CD14-positive monocyte (primary cell): ENCODE measurements around the gene POLA1. TPM values are rescaled to one million over a fixed set of nuclear protein-coding genes. Genes with fewer than 3 reads are reported as not detected.
A peak's percentile ranks its signal among the peaks of the same experiment; 100 is the strongest.

Source experiments
- DNase-seq, 3 donors: peaks; one replicate each; pipeline ENCODE4 v3.0.0-alpha.2; 2011 to 2022
- H2AFZ ChIP-seq: 2 replicates; pipeline ENCODE4 v1.6.0; 2012; ENCODE audit warnings: mild to moderate bottlenecking, low read depth, low read length, inconsistent platforms; ENCODE audit not compliant: insufficient read depth, poor library complexity, severe bottlenecking
- H3K27ac ChIP-seq, 2 donors: 1 replicate in 1 of 2; 2 replicates in 1 of 2; pipeline ENCODE4 v1.5.1; 2012 to 2013; ENCODE audit warnings: low read length in 2 of 2, control low read depth in 1 of 2, inconsistent platforms in 1 of 2, low read depth in 1 of 2, mild to moderate bottlenecking in 1 of 2
- H3K27me3 ChIP-seq, 2 donors: one replicate each; pipeline versions ENCODE4 v1.6.0 to v1.6.1; 2011 to 2013; ENCODE audit warnings: low read length in 2 of 2; ENCODE audit not compliant: control insufficient read depth in 2 of 2, insufficient read depth in 2 of 2
- H3K36me3 ChIP-seq, 2 donors: replicated peaks in 1 of 2; 1 replicate in 1 of 2; 2 replicates in 1 of 2; pipeline versions ENCODE4 v1.5.1 to v1.6.1; 2012 to 2013; ENCODE audit warnings: low read length in 2 of 2, control low read depth in 1 of 2, inconsistent platforms in 1 of 2, mild to moderate bottlenecking in 1 of 2; ENCODE audit not compliant: insufficient read depth in 2 of 2, control insufficient read depth in 1 of 2
- H3K4me1 ChIP-seq, 2 donors: 1 replicate in 1 of 2; 2 replicates in 1 of 2; pipeline versions ENCODE4 v1.5.1 to v1.6.1; 2012 to 2013; ENCODE audit warnings: low read length in 2 of 2, control low read depth in 1 of 2, inconsistent platforms in 1 of 2, mild to moderate bottlenecking in 1 of 2, moderate library complexity in 1 of 2; ENCODE audit not compliant: insufficient read depth in 2 of 2, control insufficient read depth in 1 of 2
- H3K4me2 ChIP-seq: replicated peaks from 2 replicates; pipeline ENCODE3; 2012; ENCODE audit warnings: low read length, moderate library complexity, mild to moderate bottlenecking; ENCODE audit not compliant: poor library complexity, severe bottlenecking; ENCODE audit errors: extremely low read depth
- H3K4me3 ChIP-seq, 3 experiments: fragments of 200-600 bp in 1 of 3; sonication (generic) in 1 of 3; replicated peaks in 1 of 3; 1 replicate in 2 of 3; 2 replicates in 1 of 3; pipeline ENCODE4 v1.5.1; 2011 to 2013; ENCODE audit warnings: low read length in 3 of 3, mild to moderate bottlenecking in 3 of 3, control low read depth in 2 of 3, low read depth in 2 of 3, inconsistent platforms in 1 of 3, moderate library complexity in 1 of 3
- H3K79me2 ChIP-seq: 2 replicates; pipeline ENCODE4 v1.6.0; 2012; ENCODE audit warnings: mild to moderate bottlenecking, control low read depth, inconsistent platforms, low read length, moderate library complexity; ENCODE audit not compliant: insufficient read depth
- H3K9ac ChIP-seq: 2 replicates; pipeline ENCODE4 v1.6.0; 2017; ENCODE audit warnings: low read length, mild to moderate bottlenecking; ENCODE audit not compliant: insufficient read depth, poor library complexity, severe bottlenecking
- H3K9me3 ChIP-seq, 2 donors: replicated peaks in 1 of 2; 1 replicate in 1 of 2; 2 replicates in 1 of 2; pipeline versions ENCODE4 v1.5.1 to v1.6.1; 2012 to 2013; ENCODE audit warnings: low read length in 2 of 2, control low read depth in 1 of 2; ENCODE audit not compliant: control insufficient read depth in 1 of 2, insufficient read depth in 1 of 2
- H4K20me1 ChIP-seq: 2 replicates; pipeline ENCODE4 v1.6.0; 2012; ENCODE audit warnings: mild to moderate bottlenecking, low read length, control low read depth, moderate library complexity; ENCODE audit not compliant: insufficient read depth
- H3K27ac Mint-ChIP-seq, 7 donors: one replicate each; pipeline ENCODE4 v1.8.0; 2020; ENCODE audit warnings: mild to moderate bottlenecking in 7 of 7, mixed read lengths in 7 of 7, moderate library complexity in 6 of 7, inconsistent platforms in 2 of 7
- H3K27me3 Mint-ChIP-seq, 3 donors: one replicate each; pipeline ENCODE4 v1.8.0; 2021 to 2022; ENCODE audit warnings: low read depth in 3 of 3, mild to moderate bottlenecking in 3 of 3, mixed read lengths in 3 of 3, moderate library complexity in 3 of 3, inconsistent platforms in 1 of 3
- H3K36me3 Mint-ChIP-seq, 2 donors: one replicate each; pipeline ENCODE4 v1.8.0; 2020; ENCODE audit warnings: mixed read lengths in 2 of 2, inconsistent platforms in 1 of 2, mild to moderate bottlenecking in 1 of 2
- H3K4me1 Mint-ChIP-seq: one replicate; pipeline ENCODE4 v1.8.0; 2020; ENCODE audit warnings: mild to moderate bottlenecking, mixed read lengths
- H3K4me3 Mint-ChIP-seq, 2 donors: one replicate each; pipeline ENCODE4 v1.8.0; 2020; ENCODE audit warnings: mild to moderate bottlenecking in 2 of 2, mixed read lengths in 2 of 2, moderate library complexity in 1 of 2
- H3K9me3 Mint-ChIP-seq, 7 donors: one replicate each; pipeline ENCODE4 v1.8.0; 2020 to 2022; ENCODE audit warnings: mixed read lengths in 7 of 7, mild to moderate bottlenecking in 6 of 7, moderate library complexity in 6 of 7, inconsistent platforms in 2 of 7
- CTCF ChIP-seq: fragments of 200-600 bp; IDR thresholded peaks from one replicate; pipeline ENCODE4 v1.8.0; 2022; ENCODE audit warnings: antibody characterized with exemption, mild to moderate bottlenecking
- WGBS: methylation state at CpG from one replicate; pipeline ENCODE4 v1.1.5; 2013; ENCODE audit warnings: missing lambda C conversion rate; ENCODE audit not compliant: insufficient coverage; 5-methylcytosine and 5-hydroxymethylcytosine counted together
- intact Hi-C, 2 donors: fragments of 100-400 bp; cut with micrococcal nuclease; formaldehyde crosslinking; loops; one replicate each; pipeline versions ENCODE4 v1.15.0 to v1.15.1; 2023
- polyA plus RNA-seq, 3 donors: library from polyadenylated mRNA; depleted of rRNA in 1 of 3; unstranded in 2 of 3; stranded (reverse) in 1 of 3; fragments of 300-500 nt in 2 of 3; fragments of >200 nt in 1 of 3; fragmentation: Illumina TruSeq in 2 of 3; gene quantifications; 1 replicate in 2 of 3; 2 replicates in 1 of 3; pipeline ENCODE4 v1.2.3, GENCODE V29; 2012 to 2021

Gene POLA1
- polyA plus RNA-seq, 3 donors: 1.2 to 1.4 (median 1.3) TPM

DNA sequence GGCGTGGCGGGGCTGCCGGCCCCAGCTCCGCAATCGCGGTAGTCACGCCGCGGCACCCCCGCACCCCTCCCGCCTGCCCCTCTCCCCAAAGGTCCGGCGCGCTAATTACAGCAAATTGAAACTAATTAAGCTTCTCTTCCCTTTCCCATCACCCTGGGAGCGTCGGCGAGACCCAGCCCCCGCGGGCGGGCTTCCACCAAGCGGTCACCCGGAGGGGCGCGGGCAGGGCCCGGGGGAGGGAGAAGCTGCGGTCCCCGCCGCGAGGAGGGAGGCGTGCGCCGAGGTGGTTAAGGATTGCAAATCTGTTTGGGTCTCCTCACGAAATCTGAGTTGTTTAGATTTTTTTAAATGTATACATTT is 308.9 kb downstream of the POLA1 start:
- peaks cover 48 to 64% (median 57%) of the 10 kb centered on the region in 3 donors for H3K27me3 Mint-ChIP-seq
- no peaks in the 10 kb centered on the region for H3K36me3 ChIP-seq
- H3K9me3 Mint-ChIP-seq: peaks cover 0 to 27% (median 10%) of the 10 kb centered on the region in 7 donors
- H2AFZ ChIP-seq: no peak overlapping the region
- H3K36me3 Mint-ChIP-seq: peaks cover 7 to 16% of the 10 kb centered on the region in 2 donors
- H3K4me3 ChIP-seq: no peak overlapping the region
- no peak overlapping the region for H3K9ac ChIP-seq
- peaks cover 27 to 56% of the 10 kb centered on the region in 2 donors for H3K27me3 ChIP-seq
- no peaks in the 10 kb centered on the region for H3K4me1 ChIP-seq
- TF ChIP-seq CTCF: no peak
- H3K4me2 ChIP-seq: no peak overlapping the region
- intact Hi-C loops: no loop called here
- peaks cover 14% of the 10 kb centered on the region for H3K4me1 Mint-ChIP-seq
- no peaks in the 10 kb centered on the region for H4K20me1 ChIP-seq
- H3K27ac Mint-ChIP-seq: no peak overlapping the region
- WGBS: 0% methylated on average over 3 of the region's 33 CpGs
- DNase-seq: no peak
- no peak overlapping the region for H3K27ac ChIP-seq
- peaks cover 0 to 21% of the 10 kb centered on the region in 2 donors for H3K9me3 ChIP-seq
- peak overlapping the region in 1 of 2 donors; percentile 77 for H3K4me3 Mint-ChIP-seq
- H3K79me2 ChIP-seq: no peaks in the 10 kb centered on the region

DNA sequence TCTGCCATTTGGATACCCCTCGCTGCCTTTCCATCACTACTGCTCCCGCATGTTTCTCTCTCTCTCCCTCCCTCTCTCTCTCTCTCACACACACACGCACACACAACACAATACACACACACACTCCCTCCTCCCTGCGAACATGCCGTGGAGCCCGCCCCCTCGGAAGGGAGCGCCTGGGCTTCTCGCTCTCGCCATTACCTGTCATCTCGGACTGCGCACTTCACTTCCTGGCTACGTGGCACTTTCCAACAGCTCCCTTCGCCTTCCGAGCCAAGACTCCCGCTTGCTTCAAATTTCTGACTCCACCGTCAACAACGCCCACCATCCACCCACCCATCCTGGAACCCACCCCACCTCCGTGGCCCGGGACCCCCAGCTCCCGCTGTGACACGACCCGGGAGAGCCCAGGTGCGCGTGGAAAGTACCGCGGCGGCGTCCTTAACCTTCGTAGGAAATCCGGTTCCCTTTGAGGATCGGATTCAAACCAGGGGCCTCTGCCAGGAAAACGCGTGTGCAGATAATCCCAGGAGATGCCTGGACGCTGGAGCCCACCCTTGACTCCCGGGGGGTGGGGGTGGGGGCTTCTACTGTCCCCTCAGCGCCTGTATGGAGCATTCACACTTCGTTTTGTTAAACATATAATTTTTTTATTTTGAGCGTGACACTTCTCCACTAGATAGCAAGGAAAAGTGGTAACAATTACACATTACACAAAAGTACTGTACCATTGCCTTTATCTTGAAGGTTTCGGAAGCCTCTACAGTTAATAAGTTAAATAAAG is 309.5 kb downstream of the POLA1 start:
- 3% methylated on average over 15 of the region's 40 CpGs for WGBS
- DNase-seq: no peak
- Histone ChIP-seq H3K36me3 (no peaks in the 10 kb centered on the region), H3K9ac (no peak overlapping the region), H2AFZ (no peak overlapping the region), H3K27ac (no peak overlapping the region), H3K4me2 (no peak overlapping the region), H3K4me3 (no peak overlapping the region), H3K79me2 (no peaks in the 10 kb centered on the region), H3K4me1 (no peaks in the 10 kb centered on the region), H3K9me3 (peaks cover 0 to 28% of the 10 kb centered on the region in 2 donors), H4K20me1 (no peaks in the 10 kb centered on the region), H3K27me3 (peaks cover 33 to 62% of the 10 kb centered on the region in 2 donors)
- no peak for TF ChIP-seq CTCF
- intact Hi-C loops: no loop called here
- H3K9me3 Mint-ChIP-seq: peaks cover 0 to 30% (median 10%) of the 10 kb centered on the region in 7 donors
- H3K4me1 Mint-ChIP-seq: peaks cover 14% of the 10 kb centered on the region
- peaks cover 6 to 12% of the 10 kb centered on the region in 2 donors for H3K36me3 Mint-ChIP-seq
- peaks cover 52 to 71% (median 64%) of the 10 kb centered on the region in 3 donors for H3K27me3 Mint-ChIP-seq
- H3K4me3 Mint-ChIP-seq: peak overlapping the region in 1 of 2 donors; percentile 77
- peak overlapping the region in 2 of 7 donors; percentile 15 to 69 for H3K27ac Mint-ChIP-seq
